ENCODE measurements around the gene AUP1. TPM values are rescaled to one million over a fixed set of nuclear protein-coding genes. Genes with fewer than 3 reads are reported as not detected.

Gene AUP1
- total RNA-seq, 2 donors from 2014 or later, result 85.5 to 113 TPM

DNA sequence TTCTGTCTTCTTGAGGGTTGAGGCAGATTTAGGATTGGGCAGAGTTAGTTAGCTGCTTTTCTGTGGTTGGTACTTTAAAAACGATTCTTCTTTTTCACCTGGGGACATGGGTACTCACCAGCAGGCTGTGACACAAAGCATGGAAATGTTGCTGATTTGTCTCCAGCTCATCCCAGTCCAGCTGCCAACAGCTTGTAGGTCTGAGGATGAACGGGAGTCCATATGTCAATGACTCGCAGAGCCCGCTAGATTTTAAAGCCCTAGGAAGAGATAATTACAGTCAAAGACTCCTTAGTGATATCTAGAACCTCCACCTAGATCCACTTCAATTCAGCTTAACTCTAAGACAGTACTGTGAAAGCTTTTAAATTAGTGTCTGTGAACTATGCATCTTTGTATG is 45.8 kb upstream of the AUP1 start:
- H3K36me3 ChIP-seq, result no peaks in the 10 kb centered on the region
- TF ChIP-seq, protein P1, sequence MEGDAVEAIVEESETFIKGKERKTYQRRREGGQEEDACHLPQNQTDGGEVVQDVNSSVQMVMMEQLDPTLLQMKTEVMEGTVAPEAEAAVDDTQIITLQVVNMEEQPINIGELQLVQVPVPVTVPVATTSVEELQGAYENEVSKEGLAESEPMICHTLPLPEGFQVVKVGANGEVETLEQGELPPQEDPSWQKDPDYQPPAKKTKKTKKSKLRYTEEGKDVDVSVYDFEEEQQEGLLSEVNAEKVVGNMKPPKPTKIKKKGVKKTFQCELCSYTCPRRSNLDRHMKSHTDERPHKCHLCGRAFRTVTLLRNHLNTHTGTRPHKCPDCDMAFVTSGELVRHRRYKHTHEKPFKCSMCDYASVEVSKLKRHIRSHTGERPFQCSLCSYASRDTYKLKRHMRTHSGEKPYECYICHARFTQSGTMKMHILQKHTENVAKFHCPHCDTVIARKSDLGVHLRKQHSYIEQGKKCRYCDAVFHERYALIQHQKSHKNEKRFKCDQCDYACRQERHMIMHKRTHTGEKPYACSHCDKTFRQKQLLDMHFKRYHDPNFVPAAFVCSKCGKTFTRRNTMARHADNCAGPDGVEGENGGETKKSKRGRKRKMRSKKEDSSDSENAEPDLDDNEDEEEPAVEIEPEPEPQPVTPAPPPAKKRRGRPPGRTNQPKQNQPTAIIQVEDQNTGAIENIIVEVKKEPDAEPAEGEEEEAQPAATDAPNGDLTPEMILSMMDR (IDR thresholded peaks at IDR 0.05), result no peak
- no peaks in the 10 kb centered on the region for H3K27me3 ChIP-seq (replicated peaks; ENCODE audit: insufficient read depth)
- H3K4me3 ChIP-seq, result no peak overlapping the region
- DNase-seq (ENCODE audit: low spot score) (no peak), ATAC-seq (ENCODE audit: insufficient number of reproducible peaks, low FRiP score, low read depth) (no peak)
- H3K9me3 ChIP-seq, result no peaks in the 10 kb centered on the region
- H3K4me1 ChIP-seq (ENCODE audit: control insufficient read depth in 1 of 2, low read depth in 2 of 2), result no peaks in the 10 kb centered on the region
- H3K27ac ChIP-seq, result no peak overlapping the region

DNA sequence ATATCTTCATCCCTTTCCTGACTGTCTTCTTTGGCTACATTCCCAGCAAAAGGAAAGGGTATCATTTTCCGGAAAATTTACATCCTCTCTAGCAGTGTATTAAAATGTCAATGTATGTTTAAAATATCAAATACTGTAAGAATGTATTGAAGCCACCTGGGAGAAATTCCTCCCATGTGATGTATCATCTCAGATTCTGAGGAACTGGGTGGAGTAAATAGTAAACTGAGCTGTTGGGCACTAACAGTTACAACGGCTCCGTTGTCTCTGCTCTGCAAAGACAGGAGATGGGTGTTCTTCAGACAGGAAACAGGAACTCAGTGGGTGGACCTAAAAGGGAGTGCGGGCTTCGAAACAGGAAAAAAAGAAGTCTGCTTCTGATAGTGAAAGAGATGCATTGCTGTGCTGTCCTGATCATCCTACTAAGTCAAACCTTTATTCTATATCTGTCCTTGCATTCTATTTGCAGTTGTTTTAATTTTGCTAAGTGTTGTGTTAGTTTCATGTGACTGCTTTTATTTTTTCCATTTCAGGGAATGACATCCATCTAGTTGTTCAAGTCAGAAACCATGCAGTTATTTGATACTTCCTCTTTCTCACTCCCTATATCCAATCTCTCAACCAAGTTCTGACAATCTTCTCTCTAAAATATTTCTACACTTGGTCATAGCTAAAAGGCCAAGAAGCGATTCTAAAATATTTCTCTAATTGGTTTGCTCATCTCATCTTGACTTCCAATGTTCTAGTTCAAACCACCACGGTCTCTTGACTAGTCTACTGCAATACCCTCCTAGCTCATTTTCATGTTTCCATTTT is 44.4 kb upstream of the AUP1 start:
- ATAC-seq (ENCODE audit: insufficient number of reproducible peaks, low FRiP score, low read depth) (no peak), DNase-seq (ENCODE audit: low spot score) (no peak)
- Histone ChIP-seq H3K27ac (no peak overlapping the region), H3K36me3 (no peaks in the 10 kb centered on the region), H3K4me3 (no peak overlapping the region), H3K27me3 (replicated peaks; ENCODE audit: insufficient read depth) (no peaks in the 10 kb centered on the region), H3K4me1 (ENCODE audit: control insufficient read depth in 1 of 2, low read depth in 2 of 2) (no peaks in the 10 kb centered on the region), H3K9me3 (no peaks in the 10 kb centered on the region)
- TF ChIP-seq, protein P1 (IDR thresholded peaks at IDR 0.05), result no peak

DNA sequence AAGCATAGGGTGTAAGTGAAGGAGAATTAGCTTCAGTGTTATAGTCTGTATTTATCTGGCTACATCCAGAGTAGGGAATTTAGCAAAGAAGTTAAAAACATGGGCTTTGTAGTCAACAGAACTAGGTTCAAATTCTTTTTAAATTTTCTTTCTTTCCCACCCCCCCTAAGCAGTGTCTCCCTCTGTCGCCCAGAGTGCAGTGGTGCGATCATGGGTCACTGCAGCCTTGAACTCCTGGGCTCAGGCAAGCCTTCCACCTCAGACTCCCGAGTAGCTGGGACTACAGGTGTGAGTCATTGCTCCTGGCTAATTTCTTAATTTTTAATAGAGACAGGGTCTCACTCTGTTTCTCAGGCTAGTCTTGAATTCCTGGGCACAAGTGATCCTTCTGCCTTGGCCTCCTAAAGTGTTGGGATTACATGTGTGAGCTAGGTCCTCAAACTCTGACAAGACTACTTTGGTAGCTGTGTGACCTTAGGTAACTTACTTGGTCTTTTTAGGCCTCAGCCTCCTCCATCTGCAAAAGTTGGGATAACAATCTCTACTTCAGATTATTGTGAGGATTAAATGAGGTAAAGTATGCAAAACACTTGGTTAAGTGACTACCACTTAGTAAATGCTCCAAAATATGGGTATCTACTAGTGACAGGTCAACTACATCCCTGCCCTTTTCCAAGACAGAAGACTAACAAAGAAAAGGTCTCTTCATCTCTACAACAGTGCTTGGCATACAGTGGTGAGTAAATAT is 42.8 kb upstream of the AUP1 start:
- no peaks in the 10 kb centered on the region for H3K27me3 ChIP-seq (replicated peaks; ENCODE audit: insufficient read depth)
- H3K9me3 ChIP-seq, result no peaks in the 10 kb centered on the region
- TF ChIP-seq, protein P1 (IDR thresholded peaks at IDR 0.05), result no peak
- H3K36me3 ChIP-seq, result no peaks in the 10 kb centered on the region
- ATAC-seq (ENCODE audit: insufficient number of reproducible peaks, low FRiP score, low read depth), result no peak
- no peak for DNase-seq (ENCODE audit: low spot score)
- H3K27ac ChIP-seq, result no peak overlapping the region
- H3K4me1 ChIP-seq (ENCODE audit: control insufficient read depth in 1 of 2, low read depth in 2 of 2), result peaks cover under 1 to 7% of the 10 kb centered on the region in 2 donors
- H3K4me3 ChIP-seq, result no peak overlapping the region

DNA sequence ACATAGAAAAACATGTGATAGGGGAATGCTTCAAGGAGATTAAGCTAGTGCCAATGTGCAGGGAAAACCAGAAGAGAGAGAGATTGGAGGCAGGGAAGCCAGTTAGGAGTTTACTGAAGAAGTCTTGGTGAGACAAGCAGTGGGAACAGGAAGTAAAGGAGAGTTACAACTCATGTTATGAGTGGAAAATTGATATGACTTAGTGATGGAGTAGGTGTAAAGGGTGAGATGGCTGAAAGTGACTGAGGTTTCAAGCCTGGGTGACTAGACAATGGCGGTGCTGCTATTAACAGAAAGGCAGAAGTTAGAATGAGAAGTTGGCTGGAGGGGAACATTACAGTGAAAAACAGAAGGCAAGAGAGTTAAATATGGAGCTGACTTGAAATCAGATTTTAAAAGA is 41.6 kb upstream of the AUP1 start:
- H3K4me1 ChIP-seq (ENCODE audit: control insufficient read depth in 1 of 2, low read depth in 2 of 2), result peaks cover 9 to 14% of the 10 kb centered on the region in 2 donors
- H3K27me3 ChIP-seq (replicated peaks; ENCODE audit: insufficient read depth), result no peaks in the 10 kb centered on the region
- H3K36me3 ChIP-seq, result no peaks in the 10 kb centered on the region
- DNase-seq (ENCODE audit: low spot score) (no peak), ATAC-seq (ENCODE audit: insufficient number of reproducible peaks, low FRiP score, low read depth) (no peak)
- H3K4me3 ChIP-seq, result no peak overlapping the region
- no peak overlapping the region for H3K27ac ChIP-seq
- no peaks in the 10 kb centered on the region for H3K9me3 ChIP-seq
- TF ChIP-seq, protein P1 (IDR thresholded peaks at IDR 0.05), result no peak

DNA sequence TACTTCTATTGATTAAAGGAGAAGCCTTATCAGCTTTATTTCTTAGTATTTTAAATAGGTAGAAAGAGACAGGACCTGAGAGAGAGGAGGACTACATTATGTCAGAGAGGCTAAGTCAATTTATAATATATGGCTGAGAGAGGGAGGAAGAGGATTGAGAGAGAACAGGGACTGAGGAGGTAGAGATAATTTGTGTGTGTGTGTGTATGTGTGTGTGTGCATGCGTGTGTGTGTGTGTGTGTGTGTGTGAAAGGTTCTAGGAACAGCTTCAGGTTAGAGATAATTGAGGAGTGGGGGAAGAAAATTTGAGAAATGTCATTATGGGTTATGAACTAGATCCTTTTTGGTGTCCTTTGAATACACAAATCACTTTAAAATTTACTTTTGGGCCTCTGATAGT is 40.2 kb upstream of the AUP1 start:
- ATAC-seq (ENCODE audit: insufficient number of reproducible peaks, low FRiP score, low read depth) (no peak), DNase-seq (ENCODE audit: low spot score) (no peak)
- TF ChIP-seq, protein P1 (IDR thresholded peaks at IDR 0.05), result no peak
- no peaks in the 10 kb centered on the region for H3K27me3 ChIP-seq (replicated peaks; ENCODE audit: insufficient read depth)
- no peaks in the 10 kb centered on the region for H3K36me3 ChIP-seq
- no peak overlapping the region for H3K4me3 ChIP-seq
- no peak overlapping the region for H3K27ac ChIP-seq
- H3K9me3 ChIP-seq, result no peaks in the 10 kb centered on the region
- peaks cover 9 to 14% of the 10 kb centered on the region in 2 donors for H3K4me1 ChIP-seq (ENCODE audit: control insufficient read depth in 1 of 2, low read depth in 2 of 2)
